Central memory CD4-positive, alpha-beta T cell (primary cell): Measurements from ENCODE around the gene HS6ST2.

ENCODE experiments used
- DNase-seq: peaks from one replicate; pipeline ENCODE4 v3.0.0; 2022

The HS6ST2 gene

GRCh38 chrX:132665676-132666075 lies 292.8 kb downstream of the HS6ST2 start:
- no peak for DNase-seq

- no peak for DNase-seq
Measured at GRCh38 chrX:132664273-132664672, 294.2 kb downstream of the HS6ST2 start.

GRCh38 chrX:132662844-132663243 lies 295.6 kb downstream of the HS6ST2 start:
- DNase-seq, result no peak

GRCh38 chrX:132657876-132658275 lies 300.6 kb downstream of the HS6ST2 start:
- DNase-seq, result no peak

- no peak for DNase-seq
Measured at GRCh38 chrX:132652871-132653270, 305.6 kb downstream of the HS6ST2 start.

GRCh38 chrX:132651421-132652086 lies 306.9 kb downstream of the HS6ST2 start:
- DNase-seq, result no peak

GRCh38 chrX:132648895-132649294 lies 309.5 kb downstream of the HS6ST2 start:
- no peak for DNase-seq

GRCh38 chrX:132639446-132639845 lies 319.0 kb downstream of the HS6ST2 start:
- DNase-seq, result no peak

GRCh38 chrX:132638313-132638712 lies 320.1 kb downstream of the HS6ST2 start:
- no peak for DNase-seq

- DNase-seq, result no peak
Measured at GRCh38 chrX:132636080-132636479, 322.3 kb downstream of the HS6ST2 start.

- no peak for DNase-seq
Measured at GRCh38 chrX:132634521-132634920, 323.9 kb downstream of the HS6ST2 start.

GRCh38 chrX:132631579-132632232 lies 326.7 kb downstream of the HS6ST2 start:
- peak; percentile 19 for DNase-seq

GRCh38 chrX:132624466-132624865 lies 334.0 kb downstream of the HS6ST2 start:
- DNase-seq, result no peak

- no peak for DNase-seq
Measured at GRCh38 chrX:132623942-132624341, 334.5 kb downstream of the HS6ST2 start.

- no peak for DNase-seq
Measured at GRCh38 chrX:132623300-132623699, 335.1 kb downstream of the HS6ST2 start.

GRCh38 chrX:132622130-132622529 lies 336.3 kb downstream of the HS6ST2 start:
- no peak for DNase-seq

- no peak for DNase-seq
Measured at GRCh38 chrX:132618810-132619209, 339.6 kb downstream of the HS6ST2 start.

- DNase-seq, result peak; percentile 25
Measured at GRCh38 chrX:132615391-132616131, 342.9 kb downstream of the HS6ST2 start.

- no peak for DNase-seq
Measured at GRCh38 chrX:132614297-132614696, 344.1 kb downstream of the HS6ST2 start.

- no peak for DNase-seq
Measured at GRCh38 chrX:132613801-132614200, 344.6 kb downstream of the HS6ST2 start.

- DNase-seq, result no peak
Measured at GRCh38 chrX:132612821-132613564, 345.4 kb downstream of the HS6ST2 start.

- DNase-seq, result no peak
Measured at GRCh38 chrX:132610536-132610935, 347.9 kb downstream of the HS6ST2 start.

GRCh38 chrX:132609362-132609848 lies 349.0 kb downstream of the HS6ST2 start:
- no peak for DNase-seq
